Measurements from ENCODE around the gene ZBBX. TPM values are rescaled to one million over a fixed set of nuclear protein-coding genes. Genes with fewer than 3 reads are reported as not detected.

ZBBX gene
- total and polyA plus RNA-seq, 3 experiments from 2014 or later: not detected

GRCh38 chr3:167302678-167303077, 77.4 kb downstream of the ZBBX start:
- Mint-ChIP-seq H3K4me1 (no peaks in the 10 kb centered on the region), H3K36me3 (no peaks in the 10 kb centered on the region), H3K27ac (no peak overlapping the region), H3K27me3 (no peaks in the 10 kb centered on the region), H3K9me3 (peaks cover 0 to 2% (median 0%) of the 10 kb centered on the region in 5 donors), H3K4me3 (no peak overlapping the region)
- H3K4me3 ChIP-seq (ENCODE audit: low read length): no peak overlapping the region
- H3K27me3 ChIP-seq (ENCODE audit: insufficient read depth, low read length, poor library complexity, severe bottlenecking): no peaks in the 10 kb centered on the region
- no peaks in the 10 kb centered on the region for H3K4me1 ChIP-seq (ENCODE audit: insufficient read depth, low read length)
- DNase-seq: no peak
- POLR2A ChIA-PET: no interaction called here
- no peaks in the 10 kb centered on the region for H3K9me3 ChIP-seq (ENCODE audit: low read length)
- H3K27ac ChIP-seq (ENCODE audit: low read depth, low read length): no peak overlapping the region
- no peaks in the 10 kb centered on the region for H3K36me3 ChIP-seq (ENCODE audit: insufficient read depth, low read length)
- CTCF ChIA-PET: no interaction called here

GRCh38 chr3:167300207-167300606, 79.9 kb downstream of the ZBBX start:
- Mint-ChIP-seq H3K9me3 (peaks cover 0 to 7% (median 2%) of the 10 kb centered on the region in 5 donors), H3K36me3 (no peaks in the 10 kb centered on the region), H3K4me1 (no peaks in the 10 kb centered on the region), H3K27ac (no peak overlapping the region), H3K27me3 (no peaks in the 10 kb centered on the region), H3K4me3 (no peak overlapping the region)
- Histone ChIP-seq H3K4me1 (ENCODE audit: insufficient read depth, low read length) (no peaks in the 10 kb centered on the region), H3K27ac (ENCODE audit: low read depth, low read length) (no peak overlapping the region), H3K9me3 (ENCODE audit: low read length) (no peaks in the 10 kb centered on the region), H3K36me3 (ENCODE audit: insufficient read depth, low read length) (no peaks in the 10 kb centered on the region), H3K4me3 (ENCODE audit: low read length) (no peak overlapping the region), H3K27me3 (ENCODE audit: insufficient read depth, low read length, poor library complexity, severe bottlenecking) (no peaks in the 10 kb centered on the region)
- ChIA-PET CTCF (no interaction called here), POLR2A (no interaction called here)
- DNase-seq: no peak

- POLR2A ChIA-PET: no interaction called here
Measured at GRCh38 chr3:167289435-167289834, 90.7 kb downstream of the ZBBX start.

GRCh38 chr3:167288737-167289136, 91.4 kb downstream of the ZBBX start:
- Mint-ChIP-seq H3K27ac (no peak overlapping the region), H3K9me3 (peaks cover 0 to 5% (median 1%) of the 10 kb centered on the region in 5 donors), H3K4me1 (no peaks in the 10 kb centered on the region), H3K4me3 (no peak overlapping the region), H3K27me3 (no peaks in the 10 kb centered on the region), H3K36me3 (no peaks in the 10 kb centered on the region)
- Histone ChIP-seq H3K4me3 (ENCODE audit: low read length) (no peak overlapping the region), H3K27ac (ENCODE audit: low read depth, low read length) (no peak overlapping the region), H3K27me3 (ENCODE audit: insufficient read depth, low read length, poor library complexity, severe bottlenecking) (no peaks in the 10 kb centered on the region), H3K9me3 (ENCODE audit: low read length) (no peaks in the 10 kb centered on the region), H3K36me3 (ENCODE audit: insufficient read depth, low read length) (no peaks in the 10 kb centered on the region), H3K4me1 (ENCODE audit: insufficient read depth, low read length) (no peaks in the 10 kb centered on the region)
- POLR2A ChIA-PET: no interaction called here
- no peak for DNase-seq
- CTCF ChIA-PET: no interaction called here

More at GRCh38 chr3:167289435-167289834, 90.7 kb downstream of the ZBBX start:
- peaks cover 0 to 7% (median 4%) of the 10 kb centered on the region in 5 donors for H3K9me3 Mint-ChIP-seq
- no peaks in the 10 kb centered on the region for H3K36me3 Mint-ChIP-seq
- no peak overlapping the region for H3K27ac Mint-ChIP-seq
- no peaks in the 10 kb centered on the region for H3K4me1 ChIP-seq (ENCODE audit: insufficient read depth, low read length)
- DNase-seq: no peak
- H3K27me3 Mint-ChIP-seq: no peaks in the 10 kb centered on the region
- no peaks in the 10 kb centered on the region for H3K4me1 Mint-ChIP-seq
- CTCF ChIA-PET: no interaction called here
- H3K27ac ChIP-seq (ENCODE audit: low read depth, low read length): no peak overlapping the region
- no peak overlapping the region for H3K4me3 ChIP-seq (ENCODE audit: low read length)
- no peak overlapping the region for H3K4me3 Mint-ChIP-seq
- no peaks in the 10 kb centered on the region for H3K9me3 ChIP-seq (ENCODE audit: low read length)
- H3K27me3 ChIP-seq (ENCODE audit: insufficient read depth, low read length, poor library complexity, severe bottlenecking): no peaks in the 10 kb centered on the region
- no peaks in the 10 kb centered on the region for H3K36me3 ChIP-seq (ENCODE audit: insufficient read depth, low read length)

GRCh38 chr3:167287308-167287707, 92.8 kb downstream of the ZBBX start:
- ChIA-PET POLR2A (no interaction called here), CTCF (no interaction called here)
- Mint-ChIP-seq H3K4me1 (no peaks in the 10 kb centered on the region), H3K27me3 (no peaks in the 10 kb centered on the region), H3K4me3 (no peak overlapping the region), H3K36me3 (no peaks in the 10 kb centered on the region), H3K27ac (no peak overlapping the region), H3K9me3 (peaks cover 0 to 5% (median 2%) of the 10 kb centered on the region in 5 donors)
- no peaks in the 10 kb centered on the region for H3K9me3 ChIP-seq (ENCODE audit: low read length)
- H3K4me1 ChIP-seq (ENCODE audit: insufficient read depth, low read length): no peaks in the 10 kb centered on the region
- H3K4me3 ChIP-seq (ENCODE audit: low read length): no peak overlapping the region
- DNase-seq: no peak
- no peak overlapping the region for H3K27ac ChIP-seq (ENCODE audit: low read depth, low read length)
- H3K36me3 ChIP-seq (ENCODE audit: insufficient read depth, low read length): no peaks in the 10 kb centered on the region
- H3K27me3 ChIP-seq (ENCODE audit: insufficient read depth, low read length, poor library complexity, severe bottlenecking): no peaks in the 10 kb centered on the region

- POLR2A ChIA-PET: no interaction called here
- H3K4me1 Mint-ChIP-seq: no peaks in the 10 kb centered on the region
- no peaks in the 10 kb centered on the region for H3K27me3 Mint-ChIP-seq
- CTCF ChIA-PET: no interaction called here
- Histone ChIP-seq H3K9me3 (ENCODE audit: low read length) (no peaks in the 10 kb centered on the region), H3K27me3 (ENCODE audit: insufficient read depth, low read length, poor library complexity, severe bottlenecking) (no peaks in the 10 kb centered on the region), H3K27ac (ENCODE audit: low read depth, low read length) (no peak overlapping the region), H3K4me1 (ENCODE audit: insufficient read depth, low read length) (no peaks in the 10 kb centered on the region), H3K4me3 (ENCODE audit: low read length) (no peak overlapping the region), H3K36me3 (ENCODE audit: insufficient read depth, low read length) (no peaks in the 10 kb centered on the region)
- peaks cover 0 to 8% (median 2%) of the 10 kb centered on the region in 5 donors for H3K9me3 Mint-ChIP-seq
- no peak overlapping the region for H3K4me3 Mint-ChIP-seq
- DNase-seq: no peak
- H3K27ac Mint-ChIP-seq: no peak overlapping the region
- no peaks in the 10 kb centered on the region for H3K36me3 Mint-ChIP-seq
Measured at GRCh38 chr3:167274141-167274874, 105.8 kb downstream of the ZBBX start.

- H3K4me3 ChIP-seq (ENCODE audit: low read length): no peak overlapping the region
- no peak overlapping the region for H3K27ac Mint-ChIP-seq
- peaks cover 0 to 4% (median 0%) of the 10 kb centered on the region in 5 donors for H3K9me3 Mint-ChIP-seq
- H3K36me3 ChIP-seq (ENCODE audit: insufficient read depth, low read length): no peaks in the 10 kb centered on the region
- no peak for DNase-seq
- no peaks in the 10 kb centered on the region for H3K27me3 Mint-ChIP-seq
- no peaks in the 10 kb centered on the region for H3K4me1 ChIP-seq (ENCODE audit: insufficient read depth, low read length)
- no peak overlapping the region for H3K27ac ChIP-seq (ENCODE audit: low read depth, low read length)
- ChIA-PET CTCF (no interaction called here), POLR2A (no interaction called here)
- H3K9me3 ChIP-seq (ENCODE audit: low read length): no peaks in the 10 kb centered on the region
- no peak overlapping the region for H3K4me3 Mint-ChIP-seq
- H3K4me1 Mint-ChIP-seq: no peaks in the 10 kb centered on the region
- no peaks in the 10 kb centered on the region for H3K27me3 ChIP-seq (ENCODE audit: insufficient read depth, low read length, poor library complexity, severe bottlenecking)
- H3K36me3 Mint-ChIP-seq: no peaks in the 10 kb centered on the region
Measured at GRCh38 chr3:167253037-167253436, 127.1 kb downstream of the ZBBX start.

GRCh38 chr3:167251678-167252077, 128.4 kb downstream of the ZBBX start:
- POLR2A ChIA-PET: no interaction called here
- CTCF ChIA-PET: no interaction called here
- no peaks in the 10 kb centered on the region for H3K4me1 ChIP-seq (ENCODE audit: insufficient read depth, low read length)
- no peak overlapping the region for H3K4me3 ChIP-seq (ENCODE audit: low read length)
- no peak overlapping the region for H3K27ac Mint-ChIP-seq
- no peaks in the 10 kb centered on the region for H3K27me3 ChIP-seq (ENCODE audit: insufficient read depth, low read length, poor library complexity, severe bottlenecking)
- no peak overlapping the region for H3K4me3 Mint-ChIP-seq
- no peaks in the 10 kb centered on the region for H3K36me3 Mint-ChIP-seq
- H3K27ac ChIP-seq (ENCODE audit: low read depth, low read length): no peak overlapping the region
- peaks cover 0 to 4% (median 0%) of the 10 kb centered on the region in 5 donors for H3K9me3 Mint-ChIP-seq
- H3K27me3 Mint-ChIP-seq: no peaks in the 10 kb centered on the region
- no peaks in the 10 kb centered on the region for H3K36me3 ChIP-seq (ENCODE audit: insufficient read depth, low read length)
- no peak for DNase-seq
- no peaks in the 10 kb centered on the region for H3K4me1 Mint-ChIP-seq
- no peaks in the 10 kb centered on the region for H3K9me3 ChIP-seq (ENCODE audit: low read length)
